ENCODE results near the gene COBL. TPM values are rescaled to one million over a fixed set of nuclear protein-coding genes. Genes with fewer than 3 reads are reported as not detected.

Gene COBL, protein sequence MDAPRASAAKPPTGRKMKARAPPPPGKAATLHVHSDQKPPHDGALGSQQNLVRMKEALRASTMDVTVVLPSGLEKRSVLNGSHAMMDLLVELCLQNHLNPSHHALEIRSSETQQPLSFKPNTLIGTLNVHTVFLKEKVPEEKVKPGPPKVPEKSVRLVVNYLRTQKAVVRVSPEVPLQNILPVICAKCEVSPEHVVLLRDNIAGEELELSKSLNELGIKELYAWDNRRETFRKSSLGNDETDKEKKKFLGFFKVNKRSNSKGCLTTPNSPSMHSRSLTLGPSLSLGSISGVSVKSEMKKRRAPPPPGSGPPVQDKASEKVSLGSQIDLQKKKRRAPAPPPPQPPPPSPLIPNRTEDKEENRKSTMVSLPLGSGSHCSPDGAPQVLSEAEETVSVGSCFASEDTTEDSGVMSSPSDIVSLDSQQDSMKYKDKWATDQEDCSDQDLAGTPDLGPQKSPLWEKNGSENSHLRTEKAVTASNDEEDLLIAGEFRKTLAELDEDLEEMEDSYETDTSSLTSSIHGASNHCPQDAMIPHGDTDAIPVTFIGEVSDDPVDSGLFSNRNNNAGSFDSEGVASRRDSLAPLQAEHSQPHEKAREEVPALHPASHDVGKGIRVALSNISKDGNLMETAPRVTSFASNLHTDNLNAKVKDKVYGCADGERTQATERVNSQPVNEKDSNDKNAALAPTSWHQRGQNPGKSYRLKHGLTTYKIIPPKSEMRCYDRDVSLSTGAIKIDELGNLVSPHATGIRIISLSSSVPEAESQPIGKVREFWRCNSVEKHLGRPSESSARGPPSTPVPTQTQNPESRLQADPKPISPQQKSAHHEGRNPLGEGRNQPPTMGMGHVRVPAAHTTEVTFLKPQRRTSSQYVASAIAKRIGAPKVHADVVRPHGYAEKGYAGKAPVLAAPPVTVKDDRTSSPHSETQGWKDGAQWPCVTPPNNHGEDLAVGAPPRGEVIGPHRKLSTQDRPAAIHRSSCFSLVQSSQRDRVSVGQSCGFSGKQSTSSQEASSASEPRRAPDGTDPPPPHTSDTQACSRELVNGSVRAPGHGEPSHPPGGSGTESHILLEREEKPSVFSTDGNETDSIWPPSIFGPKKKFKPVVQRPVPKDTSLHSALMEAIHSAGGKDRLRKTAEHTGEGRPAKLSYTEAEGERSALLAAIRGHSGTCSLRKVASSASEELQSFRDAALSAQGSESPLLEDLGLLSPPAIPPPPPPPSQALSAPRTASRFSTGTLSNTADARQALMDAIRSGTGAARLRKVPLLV
- not detected for total RNA-seq

DNA sequence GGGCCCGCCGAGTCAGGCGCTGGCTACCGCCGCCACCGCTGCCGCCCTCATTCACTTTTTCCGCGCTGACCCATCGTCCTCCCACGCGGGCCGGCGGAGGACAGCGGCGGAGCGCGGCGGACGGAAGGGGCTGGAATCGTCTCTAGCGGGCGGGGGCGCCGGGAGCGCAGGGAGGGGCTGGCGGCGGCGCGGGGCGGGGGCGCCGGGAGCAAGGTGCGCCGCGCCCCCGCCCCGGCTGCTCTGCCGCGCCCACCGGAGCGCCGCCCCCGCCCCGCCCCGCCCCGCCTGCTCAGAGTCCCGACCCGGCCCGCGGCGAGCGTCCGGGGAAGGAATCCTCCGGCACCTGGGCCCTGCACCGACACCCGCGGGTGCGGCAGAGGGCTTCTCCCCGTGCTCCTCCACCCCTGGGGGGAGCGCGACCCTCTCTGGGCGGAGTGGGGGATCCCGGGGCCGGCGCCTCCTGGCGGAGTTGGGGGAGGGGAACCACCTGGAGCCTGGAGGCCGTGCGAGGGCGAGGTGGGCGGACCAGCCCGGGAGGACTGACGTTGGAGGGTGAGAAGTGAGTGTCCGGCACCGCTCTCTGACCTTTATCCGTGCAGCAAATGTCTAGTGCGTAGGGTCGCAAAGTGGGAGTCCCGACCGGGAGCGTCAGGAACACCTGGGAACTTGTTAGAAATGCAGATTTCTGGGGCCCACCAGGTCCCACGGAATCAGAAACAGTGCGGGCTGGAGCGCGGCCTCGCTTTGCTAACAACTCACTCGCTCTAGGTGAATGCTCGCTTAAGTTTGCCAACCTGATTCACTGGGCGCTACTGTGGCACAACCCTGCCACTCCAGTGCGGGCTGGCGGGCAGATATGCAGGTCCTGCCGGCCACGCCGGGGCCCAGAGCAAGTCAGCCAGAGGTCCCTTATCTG, at the start of gene COBL:
Gene COBL (minus strand): TSS at position 144 of the 916 bp plus-strand sequence. CDS start 176 bp downstream, outside the sequence.
- H3K4me1 Mint-ChIP-seq = no peaks in the 10 kb centered on the region
- DNase-seq = no peak
- POLR2A ChIA-PET = no interaction called here
- peaks cover 56% of the 10 kb centered on the region for H3K27me3 Mint-ChIP-seq
- no peak within 1 kb of the TSS for H3K27ac Mint-ChIP-seq
- CTCF ChIA-PET = interaction anchor here (0.6 kb wide), 1 partner anchor 1690 kb away, joined by 3 read pairs; no protein-coding TSS in a partner anchor
- H3K36me3 Mint-ChIP-seq (ENCODE audit: low read depth) = no peaks in the 10 kb centered on the region
- no peaks in the 10 kb centered on the region for H3K9me3 Mint-ChIP-seq
- H3K4me3 Mint-ChIP-seq = peak within 1 kb of the TSS; percentile 16

GRCh38 chr7:51366172-51366728, 49.6 kb upstream of the COBL start:
- H3K27me3 Mint-ChIP-seq = no peaks in the 10 kb centered on the region
- no peak for DNase-seq
- no peak overlapping the region for H3K27ac Mint-ChIP-seq
- POLR2A ChIA-PET = no interaction called here
- no peaks in the 10 kb centered on the region for H3K9me3 Mint-ChIP-seq
- H3K36me3 Mint-ChIP-seq (ENCODE audit: low read depth) = no peaks in the 10 kb centered on the region
- no peaks in the 10 kb centered on the region for H3K4me1 Mint-ChIP-seq
- CTCF ChIA-PET = interaction anchor here (1.5 kb wide), 1 partner anchor 203 kb away, joined by 3 read pairs; no protein-coding TSS in a partner anchor
- no peak overlapping the region for H3K4me3 Mint-ChIP-seq

- Mint-ChIP-seq H3K27ac (no peak overlapping the region), H3K4me3 (no peak overlapping the region), H3K27me3 (no peaks in the 10 kb centered on the region), H3K36me3 (ENCODE audit: low read depth) (no peaks in the 10 kb centered on the region), H3K4me1 (no peaks in the 10 kb centered on the region), H3K9me3 (no peaks in the 10 kb centered on the region)
- no peak for DNase-seq
- POLR2A ChIA-PET = no interaction called here
- CTCF ChIA-PET = no interaction called here
These were observed 41.2 kb upstream of the COBL start for GRCh38 chr7:51357821-51358220.

GRCh38 chr7:51356849-51357516, 40.4 kb upstream of the COBL start:
- no peaks in the 10 kb centered on the region for H3K9me3 Mint-ChIP-seq
- CTCF ChIA-PET = no interaction called here
- no peaks in the 10 kb centered on the region for H3K36me3 Mint-ChIP-seq (ENCODE audit: low read depth)
- no peak overlapping the region for H3K27ac Mint-ChIP-seq
- POLR2A ChIA-PET = no interaction called here
- no peaks in the 10 kb centered on the region for H3K27me3 Mint-ChIP-seq
- no peaks in the 10 kb centered on the region for H3K4me1 Mint-ChIP-seq
- no peak overlapping the region for H3K4me3 Mint-ChIP-seq
- no peak for DNase-seq

DNA sequence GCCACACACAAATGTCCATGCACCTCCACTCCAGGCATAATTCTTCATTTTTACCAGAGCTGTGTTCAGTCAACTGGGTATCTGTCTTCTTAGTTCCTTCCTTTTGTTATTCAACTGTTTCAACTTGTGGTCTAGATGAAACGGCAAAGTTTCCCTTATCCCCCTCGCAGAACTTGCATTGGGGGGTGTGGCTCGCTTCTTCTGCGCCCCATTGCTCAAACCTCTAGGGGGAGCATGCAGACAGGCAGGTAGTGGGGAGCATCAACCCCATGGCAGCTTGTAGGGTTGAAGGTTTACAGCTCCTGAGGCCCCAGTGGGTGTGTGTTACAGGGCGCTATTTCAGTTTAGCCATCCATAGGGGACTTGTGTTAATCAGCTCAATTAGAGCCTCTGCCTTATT, 38.3 kb upstream of the COBL start:
- Mint-ChIP-seq H3K27ac (no peak overlapping the region), H3K4me3 (no peak overlapping the region), H3K27me3 (no peaks in the 10 kb centered on the region), H3K9me3 (no peaks in the 10 kb centered on the region), H3K4me1 (no peaks in the 10 kb centered on the region), H3K36me3 (ENCODE audit: low read depth) (no peaks in the 10 kb centered on the region)
- DNase-seq = no peak
- ChIA-PET CTCF (no interaction called here), POLR2A (no interaction called here)

DNA sequence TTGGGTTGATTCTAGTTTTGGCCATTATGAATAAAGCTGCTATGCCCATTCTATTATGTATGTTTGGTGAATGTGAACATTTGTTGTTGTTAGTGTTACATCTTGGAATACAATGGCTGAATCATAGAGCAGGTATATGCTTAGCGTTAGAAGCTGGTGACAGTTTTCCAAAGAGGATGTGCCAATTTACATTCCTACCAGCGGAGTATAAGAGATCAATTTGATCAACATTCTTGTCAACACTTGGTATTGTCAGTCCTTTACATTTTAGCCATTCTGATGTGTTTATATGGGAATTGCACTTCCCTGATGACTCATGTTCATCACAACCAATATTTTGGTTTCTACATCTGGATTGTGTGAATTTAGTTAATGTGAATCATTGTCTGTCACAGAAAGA, 37.8 kb upstream of the COBL start:
- Mint-ChIP-seq H3K4me3 (no peak overlapping the region), H3K9me3 (no peaks in the 10 kb centered on the region), H3K27ac (no peak overlapping the region), H3K4me1 (no peaks in the 10 kb centered on the region), H3K27me3 (no peaks in the 10 kb centered on the region), H3K36me3 (ENCODE audit: low read depth) (no peaks in the 10 kb centered on the region)
- ChIA-PET CTCF (no interaction called here), POLR2A (no interaction called here)
- no peak for DNase-seq

DNA sequence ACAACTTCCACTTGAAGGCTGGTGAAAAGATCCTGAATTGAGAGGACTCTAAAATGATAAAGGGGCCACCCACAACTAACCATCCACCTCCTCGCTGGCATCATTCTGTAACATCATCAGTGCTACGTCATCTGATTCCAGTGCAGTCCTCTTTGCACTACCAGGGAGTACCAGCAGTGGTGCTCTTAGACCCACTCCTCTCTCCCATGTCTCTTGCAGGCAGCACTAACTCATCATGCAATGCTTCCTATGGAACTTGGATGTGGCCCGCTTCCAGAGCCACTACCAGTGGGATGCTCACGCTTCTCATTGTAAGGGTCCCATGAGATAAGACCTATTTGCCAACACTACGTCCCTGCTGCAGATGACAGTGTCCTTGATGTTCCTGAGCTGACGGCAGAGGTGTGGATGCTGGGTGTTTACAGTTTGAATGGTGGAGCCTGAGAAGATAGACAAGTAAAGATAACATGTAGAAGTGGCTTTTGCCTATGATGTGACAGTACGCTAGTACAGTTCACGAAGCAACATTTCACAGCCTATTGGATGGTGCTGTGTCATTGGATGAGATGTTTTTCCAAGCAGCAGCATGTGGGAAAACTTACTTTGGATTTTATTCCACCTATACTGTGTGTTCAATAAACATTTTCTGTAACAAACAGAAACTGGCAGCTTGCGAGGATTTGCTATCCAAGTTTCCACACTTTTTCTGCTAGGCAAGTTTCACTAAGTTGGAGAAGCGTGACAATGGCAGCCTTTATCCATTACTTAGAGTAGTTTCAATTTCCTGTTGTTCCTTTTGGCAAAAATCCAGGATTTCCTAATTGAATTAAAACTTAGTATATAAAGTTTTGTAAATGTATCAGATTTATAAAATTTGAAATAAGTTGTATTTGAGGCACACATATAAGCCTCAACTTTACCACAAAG, 35.8 kb upstream of the COBL start:
- Mint-ChIP-seq H3K27ac (no peak overlapping the region), H3K9me3 (no peaks in the 10 kb centered on the region), H3K36me3 (ENCODE audit: low read depth) (no peaks in the 10 kb centered on the region), H3K4me3 (no peak overlapping the region), H3K4me1 (no peaks in the 10 kb centered on the region), H3K27me3 (no peaks in the 10 kb centered on the region)
- DNase-seq = no peak
- POLR2A ChIA-PET = no interaction called here
- CTCF ChIA-PET = no interaction called here

GRCh38 chr7:51351661-51352060, 35.1 kb upstream of the COBL start:
- Mint-ChIP-seq H3K27me3 (no peaks in the 10 kb centered on the region), H3K27ac (no peak overlapping the region), H3K36me3 (ENCODE audit: low read depth) (no peaks in the 10 kb centered on the region), H3K9me3 (no peaks in the 10 kb centered on the region), H3K4me1 (no peaks in the 10 kb centered on the region), H3K4me3 (no peak overlapping the region)
- CTCF ChIA-PET = no interaction called here
- POLR2A ChIA-PET = no interaction called here
- no peak for DNase-seq

GRCh38 chr7:51350546-51350896, 33.9 kb upstream of the COBL start:
- POLR2A ChIA-PET = no interaction called here
- no peak for DNase-seq
- CTCF ChIA-PET = no interaction called here
- no peak overlapping the region for H3K27ac Mint-ChIP-seq
- no peaks in the 10 kb centered on the region for H3K9me3 Mint-ChIP-seq
- no peaks in the 10 kb centered on the region for H3K4me1 Mint-ChIP-seq
- H3K27me3 Mint-ChIP-seq = peaks cover 6% of the 10 kb centered on the region
- H3K36me3 Mint-ChIP-seq (ENCODE audit: low read depth) = no peaks in the 10 kb centered on the region
- H3K4me3 Mint-ChIP-seq = no peak overlapping the region

- H3K4me1 Mint-ChIP-seq = no peaks in the 10 kb centered on the region
- POLR2A ChIA-PET = no interaction called here
- no peak overlapping the region for H3K4me3 Mint-ChIP-seq
These were observed 33.4 kb upstream of the COBL start for GRCh38 chr7:51349820-51350545.

More at GRCh38 chr7:51349820-51350545, 33.4 kb upstream of the COBL start:
- no peaks in the 10 kb centered on the region for H3K9me3 Mint-ChIP-seq
- no peaks in the 10 kb centered on the region for H3K36me3 Mint-ChIP-seq (ENCODE audit: low read depth)
- DNase-seq = no peak
- H3K27me3 Mint-ChIP-seq = peaks cover 9% of the 10 kb centered on the region
- H3K27ac Mint-ChIP-seq = no peak overlapping the region
- CTCF ChIA-PET = no interaction called here
